HG03469 (cell line): ENCODE measurements around the gene UGT3A2.
"Not testable (repeated sequence)": the region's sequence is repeated elsewhere in the genome, so short reads cannot be mapped to it uniquely, and the experiment has no call there.

ENCODE experiments used
- ATAC-seq: cut with Tn5 transposase; IDR thresholded peaks from one replicate; pipeline ENCODE4 v1.9.1; 2021; ENCODE audit warnings: mild to moderate bottlenecking, moderate library complexity, moderate number of reproducible peaks; ENCODE audit not compliant: unreplicated experiment

UGT3A2 gene

GRCh38 chr5:36054647-36055046 lies 12.0 kb downstream of the UGT3A2 start:
- no peak for ATAC-seq

DNA sequence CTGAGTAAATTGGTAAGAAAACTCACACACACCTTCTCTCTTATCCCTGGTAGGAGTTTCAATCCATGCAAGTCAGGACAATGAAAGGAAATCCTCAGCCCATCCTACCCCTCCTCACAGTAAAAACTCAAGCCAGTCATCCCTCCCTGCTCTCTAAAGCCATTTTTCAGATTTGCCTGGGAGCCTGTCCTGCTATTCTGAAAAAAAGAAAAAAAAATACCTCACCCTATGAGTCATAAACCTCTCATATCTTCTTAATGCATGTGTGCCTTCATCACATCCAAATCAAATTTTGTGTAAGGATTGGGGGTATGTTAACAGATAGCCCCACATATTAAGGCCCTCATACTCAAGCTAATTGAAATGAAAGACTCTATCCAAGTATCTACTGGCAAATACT lies 14.1 kb downstream of the UGT3A2 start:
- ATAC-seq, result no peak

DNA sequence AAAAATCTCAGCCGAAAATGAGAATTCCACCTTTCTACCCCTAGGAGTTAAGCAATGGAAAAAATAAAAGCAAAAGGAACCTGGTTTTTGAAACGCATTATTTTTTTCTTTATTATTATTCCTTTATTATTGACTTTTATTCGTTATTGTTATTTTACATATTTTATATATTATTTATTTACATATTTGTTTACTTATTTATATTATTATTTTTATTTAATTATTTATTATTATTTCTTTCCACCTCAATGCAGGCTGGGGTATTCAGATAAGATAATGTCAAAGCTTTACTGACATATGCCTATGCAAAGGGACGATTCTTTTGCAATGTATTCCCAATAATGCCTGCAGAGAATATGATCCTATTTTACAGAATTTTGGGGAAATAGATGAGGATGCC lies 16.7 kb downstream of the UGT3A2 start:
- no peak for ATAC-seq

DNA sequence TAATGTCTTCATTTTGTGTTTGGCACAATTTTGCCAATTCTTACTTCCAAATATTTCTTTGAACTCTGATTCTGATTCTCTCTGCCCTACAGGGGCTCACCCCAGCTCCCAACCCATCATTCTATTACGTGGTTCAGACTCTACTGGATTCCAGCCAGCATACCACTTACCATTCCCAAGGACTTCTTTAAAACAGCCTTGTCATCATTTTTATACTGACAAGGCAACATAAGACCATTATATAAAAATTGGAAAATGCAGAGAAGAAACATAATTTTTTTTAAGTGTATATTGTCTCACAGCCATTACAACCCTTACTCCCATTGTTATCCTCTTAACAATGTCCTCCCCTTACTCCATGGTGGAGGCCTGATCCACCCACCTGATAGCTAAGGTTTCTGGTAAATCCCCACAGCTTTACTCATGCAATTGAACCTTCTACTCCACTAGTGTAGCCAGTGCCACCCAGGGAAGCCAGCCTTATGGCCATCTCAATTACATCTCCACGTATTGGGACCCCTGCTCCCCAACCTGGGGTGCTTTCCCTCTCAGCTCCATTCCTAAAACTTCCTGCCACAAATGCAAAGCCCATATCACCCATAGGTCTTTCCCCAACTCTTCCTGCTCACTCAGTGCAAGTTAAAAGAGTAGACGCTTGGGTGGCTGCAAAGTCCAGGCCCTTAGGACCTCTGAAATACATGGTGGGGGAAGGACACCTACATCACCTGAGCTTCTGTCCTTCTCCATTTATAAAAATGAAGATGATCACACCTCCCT lies 19.1 kb downstream of the UGT3A2 start:
- ATAC-seq, result no peak

DNA sequence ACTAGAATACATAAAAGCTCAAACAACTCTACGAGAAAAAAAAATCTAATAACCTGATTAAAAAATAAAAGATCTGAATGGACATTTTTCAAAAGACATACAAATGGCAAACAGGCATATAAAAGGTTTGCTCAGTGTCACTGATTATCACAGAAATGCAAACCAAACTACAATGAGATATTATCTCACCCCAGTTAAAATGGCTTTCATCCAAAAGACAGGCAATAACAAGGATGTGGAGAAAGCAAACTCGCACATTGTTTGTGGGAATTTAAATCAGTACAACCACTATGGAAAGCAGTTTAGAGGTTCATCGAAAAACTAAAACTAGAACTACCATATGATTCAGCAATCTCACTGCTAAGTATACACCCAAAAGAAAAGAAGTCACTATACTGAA lies 20.8 kb downstream of the UGT3A2 start:
- no peak for ATAC-seq

DNA sequence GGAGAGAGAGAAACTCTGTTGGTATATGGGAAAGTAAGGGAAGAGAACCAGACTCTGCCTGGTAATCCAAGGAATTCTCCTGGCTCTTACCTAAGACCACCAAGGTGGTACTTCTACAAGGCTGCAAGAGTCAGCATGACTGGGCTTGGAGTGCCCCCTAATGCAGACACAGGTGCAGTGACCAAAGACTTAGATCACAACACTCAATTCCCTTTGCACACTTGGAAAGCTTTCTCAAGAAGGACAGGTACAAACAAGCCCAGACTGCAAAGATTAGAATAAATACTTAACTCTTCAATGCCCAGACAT lies 25.2 kb downstream of the UGT3A2 start:
- no peak for ATAC-seq

GRCh38 chr5:36040651-36041536 lies 25.8 kb downstream of the UGT3A2 start:
- ATAC-seq, result no peak

- ATAC-seq, result no peak
These were observed 31.0 kb downstream of the UGT3A2 start for GRCh38 chr5:36035696-36036095.

GRCh38 chr5:36034536-36035134 lies 32.0 kb downstream of the UGT3A2 start:
- ATAC-seq, result not testable (repeated sequence)

DNA sequence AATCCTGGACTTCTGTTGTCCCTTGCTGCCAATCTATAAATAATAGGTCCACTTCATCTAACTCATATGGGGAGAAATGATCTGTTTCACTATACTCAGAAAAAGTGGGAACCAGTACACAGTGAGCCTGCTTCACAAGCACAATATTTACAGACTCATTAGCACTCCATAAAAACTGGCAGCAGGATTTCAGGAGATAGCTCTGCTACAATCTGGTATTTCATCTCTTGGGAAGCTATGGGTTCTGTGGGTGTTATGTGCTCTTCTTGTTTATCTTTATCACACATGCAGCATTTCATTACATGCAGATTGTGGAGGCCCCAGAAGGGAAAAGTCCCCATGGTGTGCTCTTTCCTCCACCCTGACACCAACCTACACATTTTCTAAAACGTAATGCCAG lies 33.2 kb downstream of the UGT3A2 start:
- no peak for ATAC-seq

DNA sequence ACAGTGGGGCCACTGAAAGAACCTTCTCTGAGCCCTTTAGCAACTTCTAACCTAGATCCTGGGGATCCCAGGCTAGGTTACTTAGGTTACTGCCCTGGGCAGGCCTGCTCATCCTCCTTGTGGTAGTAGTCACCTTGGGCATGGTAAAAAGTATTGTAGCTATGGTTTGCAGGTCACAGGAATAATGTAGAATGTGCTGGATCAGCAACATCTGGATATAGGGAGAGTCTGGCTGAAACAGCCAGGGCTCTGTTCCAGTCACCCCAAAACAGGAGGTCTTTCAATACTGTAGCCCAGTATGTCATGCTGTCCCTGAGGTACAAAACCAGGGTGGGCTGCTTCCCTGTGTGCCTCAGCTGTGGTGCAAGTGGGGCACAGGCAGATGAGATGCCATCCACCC lies 33.6 kb downstream of the UGT3A2 start:
- ATAC-seq, result no peak

- no peak for ATAC-seq
These were observed 35.5 kb downstream of the UGT3A2 start for GRCh38 chr5:36031223-36031622.

- ATAC-seq, result no peak
These were observed 36.8 kb downstream of the UGT3A2 start for GRCh38 chr5:36029914-36030313.

GRCh38 chr5:36028816-36029465 lies 37.7 kb downstream of the UGT3A2 start:
- ATAC-seq, result no peak

GRCh38 chr5:36027711-36028110 lies 39.0 kb downstream of the UGT3A2 start:
- ATAC-seq, result no peak

DNA sequence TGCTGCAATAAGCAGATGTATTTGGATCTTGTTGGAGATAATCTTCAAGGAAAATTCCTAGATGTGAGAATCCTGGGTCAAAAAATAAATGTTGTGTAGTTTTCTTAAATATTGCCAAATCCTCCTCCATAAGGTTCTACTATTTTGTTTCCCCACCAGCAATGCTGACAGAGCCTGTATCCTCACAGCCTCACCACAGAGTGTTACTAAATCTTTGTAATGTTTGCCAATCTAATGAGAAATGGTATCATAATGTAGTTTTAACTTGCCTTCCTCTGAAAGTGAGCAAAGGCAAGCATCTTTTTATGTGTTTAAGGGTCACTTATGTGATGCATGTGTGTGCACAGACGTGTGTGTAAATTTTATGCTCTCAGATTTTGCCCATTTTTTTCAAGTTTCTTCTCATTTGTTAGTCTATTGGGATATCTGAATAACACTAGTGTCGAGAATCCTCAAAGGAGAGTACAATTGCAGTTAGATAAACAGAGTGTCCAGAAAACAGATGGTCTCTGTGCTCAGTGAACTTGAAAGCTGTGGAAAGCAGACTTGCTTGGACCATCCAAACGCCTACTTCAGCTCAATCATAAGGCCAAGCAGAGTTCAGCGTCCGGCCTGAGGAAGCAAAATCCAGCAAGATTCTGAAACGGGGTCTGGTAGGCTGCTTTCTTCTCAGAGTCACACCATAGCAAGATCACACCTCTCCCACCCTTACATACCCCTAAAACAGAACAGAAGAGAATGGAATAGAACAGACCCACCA lies 39.8 kb downstream of the UGT3A2 start:
- no peak for ATAC-seq

- ATAC-seq, result not testable (repeated sequence)
These were observed 44.4 kb downstream of the UGT3A2 start for GRCh38 chr5:36022246-36022645.

GRCh38 chr5:36019584-36019983 lies 47.1 kb downstream of the UGT3A2 start:
- not testable (repeated sequence) for ATAC-seq

DNA sequence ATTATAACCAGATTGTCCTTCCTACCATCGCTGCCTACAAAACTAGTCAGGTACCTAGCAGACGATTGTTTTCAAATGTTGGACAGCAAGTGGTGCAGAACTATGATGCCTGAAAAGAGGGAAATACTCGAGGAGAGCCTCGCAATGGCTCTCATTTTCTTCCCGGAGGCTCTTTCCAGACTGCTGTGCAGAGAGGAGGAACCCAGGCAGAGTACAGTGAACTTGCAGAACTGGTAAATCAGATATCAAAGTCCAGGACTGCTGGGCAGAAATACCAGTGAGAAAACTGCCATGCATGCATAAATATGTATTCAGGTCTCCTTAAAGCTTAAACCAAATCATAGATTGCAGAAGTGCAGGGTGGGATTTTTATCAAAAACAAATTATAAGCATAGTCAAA lies 49.1 kb downstream of the UGT3A2 start:
- ATAC-seq, result no peak

DNA sequence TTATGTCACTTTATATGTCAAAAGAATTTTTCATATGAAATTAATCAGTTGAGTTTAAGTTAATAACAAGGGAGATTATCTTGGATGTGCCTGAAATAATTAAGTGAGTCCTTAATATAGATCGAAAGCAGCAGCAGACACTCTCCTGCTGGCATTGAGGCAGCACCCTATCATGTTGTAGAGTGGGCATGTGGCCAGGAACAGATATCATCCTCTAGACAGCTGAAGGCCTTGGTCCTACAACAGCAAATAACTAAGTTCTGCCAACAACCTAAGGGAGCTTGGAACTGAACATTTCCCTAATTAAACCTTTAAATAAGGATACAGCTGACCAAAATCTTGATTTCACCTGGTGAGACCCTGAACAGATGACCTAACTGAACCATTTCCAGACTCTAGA lies 49.7 kb downstream of the UGT3A2 start:
- ATAC-seq, result no peak

DNA sequence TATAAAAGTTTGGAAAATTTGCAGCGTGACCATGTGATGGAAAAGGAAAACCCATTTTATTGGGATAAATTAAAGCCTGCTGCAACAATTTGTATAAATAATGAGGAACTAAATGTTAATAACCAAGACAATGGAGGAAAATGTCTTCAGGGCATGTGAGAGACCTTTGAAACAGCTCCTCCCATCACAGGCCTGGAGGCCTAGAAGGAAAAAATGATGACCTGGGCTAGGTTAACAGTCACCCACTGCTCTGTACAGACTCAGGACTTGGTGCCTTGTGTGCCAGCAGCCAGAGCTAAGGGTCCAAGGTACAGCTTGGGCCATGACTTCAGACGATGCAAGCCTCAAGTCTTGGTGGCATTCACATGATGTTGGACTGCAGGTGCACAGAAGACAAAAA lies 53.5 kb downstream of the UGT3A2 start:
- ATAC-seq, result no peak
